Activated T-cell treated with anti-CD3 and anti-CD28 coated beads, Interleukin-2, amount 50 U/mL, for 1 hour (primary cell): ENCODE data around the gene NTF4.
"Not testable (repeated sequence)": the region's sequence is repeated elsewhere in the genome, so short reads cannot be mapped to it uniquely, and the experiment has no call there.

ENCODE experiments used
- DNase-seq: peaks from one replicate; pipeline ENCODE4 v3.0.0-alpha.2; 2020

Gene NTF4

GRCh38 chr19:49086296-49086695, 21.7 kb upstream of the NTF4 start:
- DNase-seq = no peak

GRCh38 chr19:49085868-49086232, 21.2 kb upstream of the NTF4 start:
- DNase-seq = no peak

GRCh38 chr19:49085020-49085867, 20.6 kb upstream of the NTF4 start, which contains the start of gene SNRNP70:
Gene SNRNP70, plus strand, starts transcription at chr19:49085451. Its CDS starts 964 bp downstream, at chr19:49086415.
- DNase-seq = peak; percentile 98

GRCh38 chr19:49084206-49085019, 19.8 kb upstream of the NTF4 start:
- no peak for DNase-seq

GRCh38 chr19:49081273-49081672, 16.7 kb upstream of the NTF4 start:
- DNase-seq = no peak

- DNase-seq = no peak
Observed at GRCh38 chr19:49080392-49080791, 15.8 kb upstream of the NTF4 start.

GRCh38 chr19:49074869-49075268, 10.3 kb upstream of the NTF4 start:
- not testable (repeated sequence) for DNase-seq

- no peak for DNase-seq
Observed at GRCh38 chr19:49073514-49074378, 9.1 kb upstream of the NTF4 start.

- DNase-seq = peak; percentile 37
Observed at GRCh38 chr19:49071860-49072547, 7.4 kb upstream of the NTF4 start.

GRCh38 chr19:49070416-49070815, 5.8 kb upstream of the NTF4 start:
- no peak for DNase-seq

GRCh38 chr19:49069026-49069425, 4.4 kb upstream of the NTF4 start:
- DNase-seq = no peak

GRCh38 chr19:49067554-49067953, 2.9 kb upstream of the NTF4 start:
- no peak for DNase-seq

GRCh38 chr19:49065905-49066512, 1.4 kb upstream of the NTF4 start:
- DNase-seq = no peak

- DNase-seq = no peak
Observed at GRCh38 chr19:49064029-49064629, 489 bp downstream of the NTF4 start.

GRCh38 chr19:49061445-49061844, 3.2 kb downstream of the NTF4 start:
- DNase-seq = no peak

GRCh38 chr19:49061000-49061399, 3.6 kb downstream of the NTF4 start:
- DNase-seq = no peak

GRCh38 chr19:49059053-49059452, 5.6 kb downstream of the NTF4 start:
- no peak for DNase-seq

GRCh38 chr19:49058562-49058961, 6.1 kb downstream of the NTF4 start:
- DNase-seq = no peak

GRCh38 chr19:49057636-49058234, 6.9 kb downstream of the NTF4 start, which contains the start of gene CGB7:
Gene CGB7, minus strand, starts transcription at chr19:49057749. Its CDS starts 2,374 bp downstream, at chr19:49055375.
- peak; percentile 55 for DNase-seq

GRCh38 chr19:49056902-49057596, 7.6 kb downstream of the NTF4 start:
- peak; percentile 31 for DNase-seq
